GM21717 (cell line): Measurements from ENCODE around the gene KRT33A.
"Not testable (repeated sequence)": the region's sequence is repeated elsewhere in the genome, so short reads cannot be mapped to it uniquely, and the experiment has no call there.

Source experiments
- ATAC-seq: cut with Tn5 transposase; IDR thresholded peaks from one replicate; pipeline ENCODE4 v1.9.1; 2021; ENCODE audit warnings: mild to moderate bottlenecking, moderate library complexity; ENCODE audit not compliant: unreplicated experiment

The KRT33A gene

GRCh38 chr17:41366070-41366469 lies 15.4 kb upstream of the KRT33A start:
- no peak for ATAC-seq

- no peak for ATAC-seq
Observed at GRCh38 chr17:41363881-41364280, 13.3 kb upstream of the KRT33A start.

GRCh38 chr17:41360296-41360995 lies 9.8 kb upstream of the KRT33A start:
- no peak for ATAC-seq

- ATAC-seq = no peak
Observed at GRCh38 chr17:41354536-41354935, 3.9 kb upstream of the KRT33A start.

- ATAC-seq = no peak
Observed at GRCh38 chr17:41352597-41353366, 2.2 kb upstream of the KRT33A start.

GRCh38 chr17:41351177-41351576 lies 549 bp upstream of the KRT33A start:
- ATAC-seq = no peak

GRCh38 chr17:41347869-41348760 lies 2.5 kb downstream of the KRT33A start:
- ATAC-seq = no peak

GRCh38 chr17:41346421-41346820 lies 4.2 kb downstream of the KRT33A start:
- ATAC-seq = not testable (repeated sequence)

GRCh38 chr17:41345992-41346391 lies 4.6 kb downstream of the KRT33A start:
- no peak for ATAC-seq

GRCh38 chr17:41343029-41343428 lies 7.6 kb downstream of the KRT33A start:
- no peak for ATAC-seq

- ATAC-seq = no peak
Observed at GRCh38 chr17:41340934-41341861, 9.4 kb downstream of the KRT33A start.

GRCh38 chr17:41340494-41340893 lies 10.1 kb downstream of the KRT33A start:
- no peak for ATAC-seq

- no peak for ATAC-seq
Observed at GRCh38 chr17:41339571-41340172, 11.0 kb downstream of the KRT33A start.

- no peak for ATAC-seq
Observed at GRCh38 chr17:41338961-41339485, 11.6 kb downstream of the KRT33A start.

- no peak for ATAC-seq
Observed at GRCh38 chr17:41335747-41336146, 14.9 kb downstream of the KRT33A start.

GRCh38 chr17:41334385-41335305 lies 16.0 kb downstream of the KRT33A start:
- ATAC-seq = no peak

GRCh38 chr17:41333836-41334235 lies 16.8 kb downstream of the KRT33A start:
- ATAC-seq = no peak

GRCh38 chr17:41333098-41333497 lies 17.5 kb downstream of the KRT33A start:
- no peak for ATAC-seq

GRCh38 chr17:41332239-41332638 lies 18.4 kb downstream of the KRT33A start:
- no peak for ATAC-seq
